ENCODE measurements around the gene NPC2. TPM values are rescaled to one million over a fixed set of nuclear protein-coding genes. Genes with fewer than 3 reads are reported as not detected.

Gene NPC2
- total and polyA plus RNA-seq, 2 of the 4 experiments (the other 2 are of a cell fraction): 210 to 273 TPM

DNA sequence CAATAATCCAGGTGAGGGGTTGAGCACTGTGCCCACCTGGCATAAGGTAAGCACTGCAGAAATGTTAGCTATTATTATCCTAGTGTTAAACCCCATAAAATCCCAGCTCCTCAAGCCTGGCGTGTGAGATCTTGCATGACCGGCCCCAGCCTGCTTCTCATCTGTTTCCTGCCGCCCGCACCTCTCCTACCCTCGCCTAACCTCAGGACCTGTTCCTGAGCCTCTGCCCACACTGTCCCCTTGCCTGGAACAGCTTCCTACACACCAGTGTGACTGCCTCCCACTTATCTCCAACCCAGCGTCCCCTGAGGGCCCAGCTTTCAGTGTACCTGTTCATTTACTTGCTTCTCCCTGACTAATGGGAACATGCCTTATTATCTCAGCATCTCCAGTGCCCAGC is 25.1 kb upstream of the NPC2 start:
- Histone ChIP-seq H3K23ac (ENCODE audit: low read depth, low read length) (no peak overlapping the region), H2AFZ (replicated peaks; ENCODE audit: low read length, poor library complexity) (no peak overlapping the region), H3K14ac (replicated peaks; ENCODE audit: low read depth, low read length) (no peak overlapping the region), H3K4me1 (ENCODE audit: control insufficient read depth, insufficient read depth, low read length) (peaks cover 17% of the 10 kb centered on the region), H3K56ac (ENCODE audit: extremely low read depth, insufficient read depth, low read length) (no peak overlapping the region), H3K9me3 (ENCODE audit: control insufficient read depth, insufficient read depth, low read length) (no peaks in the 10 kb centered on the region), H3K9me1 (ENCODE audit: insufficient read depth, low read length) (peaks cover 25% of the 10 kb centered on the region), H2AK9ac (replicated peaks; ENCODE audit: low read depth, low read length, poor library complexity) (no peak overlapping the region), H3K18ac (ENCODE audit: low read depth, low read length) (no peak overlapping the region), H3K27ac (ENCODE audit: insufficient read depth, low read length) (no peak overlapping the region), H3K9ac (ENCODE audit: low read depth, low read length) (no peak overlapping the region), H2AK5ac (ENCODE audit: low read depth, low read length) (no peak overlapping the region), H2BK120ac (ENCODE audit: low read depth, low read length) (no peak overlapping the region), H4K91ac (ENCODE audit: insufficient read depth, low read depth, low read length) (no peak overlapping the region), H2BK5ac (ENCODE audit: low read depth, low read length, poor library complexity, severe bottlenecking) (no peak overlapping the region), H3K4ac (ENCODE audit: low read depth, low read length) (0 out of 2 replicates have a peak overlapping the region, but pooled peaks have one; percentile 5), H2BK20ac (ENCODE audit: low read depth, low read length) (no peak overlapping the region), H4K8ac (ENCODE audit: low read depth in 2 of 2, low read length in 2 of 2) (no peak overlapping the region), H2BK15ac (ENCODE audit: low read depth, low read length) (no peak overlapping the region), H3K79me1 (ENCODE audit: low read depth in 1 of 2, low read length in 2 of 2) (peaks cover 0 to 7% of the 10 kb centered on the region in 2 experiments; a peak in 1 of 4 replicates), H3K4me3 (ENCODE audit: insufficient read depth, low read depth, low read length) (no peak overlapping the region), H3K36me3 (ENCODE audit: control insufficient read depth, insufficient read depth, low read length) (peaks cover 16% of the 10 kb centered on the region), H4K5ac (ENCODE audit: low read depth, low read length) (no peak overlapping the region), H3K4me2 (ENCODE audit: low read depth, low read length) (no peak overlapping the region), H4K20me1 (ENCODE audit: insufficient read depth, low read length) (no peaks in the 10 kb centered on the region), H3K27me3 (ENCODE audit: control insufficient read depth, insufficient read depth, low read length) (no peaks in the 10 kb centered on the region)
- 93% methylated on average over 5 of the region's 6 CpGs; no CpG with 5 or more reads in 1 of the 2 experiments for WGBS, 2 experiments (ENCODE audit: extremely low coverage in 2 of 2, insufficient read length in 1 of 2)
- dilution Hi-C loops (cut with HindIII; ENCODE audit: low sequenced_read_pairs, unreplicated experiment) (no loop called here), in situ Hi-C loops (cut with MboI; ENCODE audit: low sequenced_read_pairs) (no loop called here), intact Hi-C loops (cut with micrococcal nuclease) (no loop called here)
- no peak for TF ChIP-seq POLR2A (IDR thresholded peaks at IDR 0.05; ENCODE audit: low read depth, low read length)
- TF ChIP-seq RAD21 (IDR thresholded peaks at IDR 0.05; ENCODE audit: low read length): no peak
- TF ChIP-seq NFE2L2 (IDR thresholded peaks at IDR 0.05; ENCODE audit: low read depth, low read length): no peak
- no peak for TF ChIP-seq RCOR1 (IDR thresholded peaks at IDR 0.05; ENCODE audit: insufficient replicate concordance, low read length)
- no peak for TF ChIP-seq SMC3 (IDR thresholded peaks at IDR 0.05; ENCODE audit: low read depth, low read length)
- no peak for TF ChIP-seq MAZ (IDR thresholded peaks at IDR 0.05; ENCODE audit: borderline replicate concordance, low read depth, low read length)
- TF ChIP-seq CHD1 (IDR thresholded peaks at IDR 0.05; ENCODE audit: low read depth, low read length): no peak
- no peak for TF ChIP-seq MAFK (IDR thresholded peaks at IDR 0.05; ENCODE audit: low read depth, low read length)
- TF ChIP-seq FOS (IDR thresholded peaks at IDR 0.05; ENCODE audit: low read depth, low read length): no peak
- TF ChIP-seq, protein P1, sequence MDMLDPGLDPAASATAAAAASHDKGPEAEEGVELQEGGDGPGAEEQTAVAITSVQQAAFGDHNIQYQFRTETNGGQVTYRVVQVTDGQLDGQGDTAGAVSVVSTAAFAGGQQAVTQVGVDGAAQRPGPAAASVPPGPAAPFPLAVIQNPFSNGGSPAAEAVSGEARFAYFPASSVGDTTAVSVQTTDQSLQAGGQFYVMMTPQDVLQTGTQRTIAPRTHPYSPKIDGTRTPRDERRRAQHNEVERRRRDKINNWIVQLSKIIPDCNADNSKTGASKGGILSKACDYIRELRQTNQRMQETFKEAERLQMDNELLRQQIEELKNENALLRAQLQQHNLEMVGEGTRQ (IDR thresholded peaks at IDR 0.05; ENCODE audit: low read depth, low read length): no peak
- no peak for TF ChIP-seq CEBPB (IDR thresholded peaks at IDR 0.05; ENCODE audit: low read depth, low read length)
- POLR2A ChIA-PET (ENCODE audit: unreplicated experiment): no interaction called here
- DNase-seq (no peak), ATAC-seq (ENCODE audit: low read depth) (no peak)
- CTCF ChIA-PET: no interaction called here
- BruUV-seq (replicated peaks): no TSS peak
